B cell (primary cell): ENCODE data around the gene SLC16A9. TPM values are rescaled to one million over a fixed set of nuclear protein-coding genes. Genes with fewer than 3 reads are reported as not detected.

Experiments
- ATAC-seq: fragments of 200-7000 bp; cut with Tn5 transposase; one replicate; pipeline ENCODE4 v1.10.0; 2021; ENCODE audit warnings: low read depth, mild to moderate bottlenecking, moderate number of reproducible peaks, moderate library complexity
- CTCF ChIA-PET: fragments of 350-600 bp; sonication (Branson Sonifier 250); formaldehyde crosslinking; loops from one replicate; lab custom pipeline; 2021; ENCODE audit warnings: antibody characterized with exemption, inconsistent platforms; lab: Charles Lee
- POLR2A ChIA-PET: fragments of 350-600 bp; sonication (Branson Sonifier 250); formaldehyde crosslinking; loops from one replicate; lab custom pipeline; 2021; ENCODE audit warnings: antibody characterized with exemption; lab: Charles Lee
- DNase-seq: peaks from one replicate; pipeline ENCODE4 v3.0.0; 2013
- H2AFZ ChIP-seq: 2 replicates; pipeline ENCODE4 v1.6.1; 2012; ENCODE audit warnings: mild to moderate bottlenecking, low read depth, low read length; ENCODE audit not compliant: insufficient read depth, poor library complexity, severe bottlenecking
- H3K27ac ChIP-seq, 2 donors: 1 replicate in 1 of 2; 2 replicates in 1 of 2; pipeline ENCODE4 v1.5.1; 2012 to 2013; ENCODE audit warnings: low read length in 2 of 2, mild to moderate bottlenecking in 2 of 2, moderate library complexity in 1 of 2
- H3K27me3 ChIP-seq, 4 experiments: fragments of 200-600 bp in 1 of 4; sonication (generic) in 1 of 4; replicated peaks in 1 of 4; 1 replicate in 2 of 4; 2 replicates in 2 of 4; pipeline versions ENCODE4 v1.6.1 to v1.7.0; 2013 to 2016; ENCODE audit warnings: low read length in 3 of 4, mild to moderate bottlenecking in 2 of 4, mixed read lengths in 1 of 4, moderate library complexity in 1 of 4; ENCODE audit not compliant: insufficient read depth in 4 of 4, control insufficient read depth in 3 of 4; ENCODE audit errors: control extremely low read depth in 1 of 4
- H3K36me3 ChIP-seq, 2 experiments: replicated peaks in 1 of 2; 1 replicate in 1 of 2; 2 replicates in 1 of 2; pipeline versions ENCODE4 v1.6.1 to v1.7.1; 2013; ENCODE audit warnings: low read length in 1 of 2; ENCODE audit not compliant: insufficient read depth in 2 of 2, control insufficient read depth in 1 of 2; ENCODE audit errors: control extremely low read depth in 1 of 2, extremely low read depth in 1 of 2
- H3K4me1 ChIP-seq, 2 donors: fragments of 200-600 bp in 1 of 2; sonication (generic) in 1 of 2; 1 replicate in 1 of 2; 2 replicates in 1 of 2; pipeline versions ENCODE4 v1.5.1 to v1.6.1; 2013 to 2017; ENCODE audit warnings: low read length in 2 of 2; ENCODE audit not compliant: control insufficient read depth in 2 of 2, insufficient read depth in 2 of 2
- H3K4me2 ChIP-seq: replicated peaks from 2 replicates; pipeline ENCODE3; 2012; ENCODE audit warnings: mild to moderate bottlenecking, low read depth, low read length; ENCODE audit not compliant: poor library complexity, severe bottlenecking
- H3K4me3 ChIP-seq, 5 experiments: fragments of 200-600 bp in 1 of 5; sonication (generic) in 1 of 5; 1 replicate in 3 of 5; 2 replicates in 2 of 5; pipeline versions ENCODE4 v1.5.1 to v1.7.0; 2011 to 2016; ENCODE audit warnings: low read length in 4 of 5, mild to moderate bottlenecking in 4 of 5, low read depth in 2 of 5, control low read depth in 1 of 5, moderate library complexity in 1 of 5; ENCODE audit not compliant: insufficient read depth in 1 of 5; ENCODE audit errors: control extremely low read depth in 1 of 5, extremely low read depth in 1 of 5
- H3K79me2 ChIP-seq: fragments of 200-600 bp; sonication (generic); one replicate; pipeline ENCODE4 v1.6.0; 2016; ENCODE audit warnings: low read length; ENCODE audit not compliant: control insufficient read depth, insufficient read depth
- H3K9ac ChIP-seq: fragments of 200-600 bp; sonication (generic); 2 replicates; pipeline ENCODE4 v1.6.1; 2017; ENCODE audit warnings: mild to moderate bottlenecking, low read length, moderate library complexity
- H3K9me3 ChIP-seq, 3 donors: one replicate each; pipeline versions ENCODE4 v1.6.1 to v1.7.1; 2013; ENCODE audit warnings: low read length in 2 of 3; ENCODE audit not compliant: control insufficient read depth in 2 of 3, insufficient read depth in 1 of 3; ENCODE audit errors: control extremely low read depth in 1 of 3
- H4K20me1 ChIP-seq: 2 replicates; pipeline ENCODE4 v1.6.0; 2012; ENCODE audit warnings: mild to moderate bottlenecking, low read length; ENCODE audit not compliant: insufficient read depth, control insufficient read depth, poor library complexity, severe bottlenecking
- H3K27ac Mint-ChIP-seq: one replicate; pipeline ENCODE4 v1.8.0; 2021; ENCODE audit warnings: mixed read lengths
- H3K27me3 Mint-ChIP-seq: one replicate; pipeline ENCODE4 v1.8.0; 2021; ENCODE audit warnings: mixed read lengths
- H3K4me1 Mint-ChIP-seq: one replicate; pipeline ENCODE4 v1.8.0; 2021; ENCODE audit warnings: mixed read lengths
- H3K4me3 Mint-ChIP-seq: one replicate; pipeline ENCODE4 v1.8.0; 2021; ENCODE audit warnings: mixed read lengths
- H3K9me3 Mint-ChIP-seq: one replicate; pipeline ENCODE4 v1.8.0; 2022; ENCODE audit warnings: mixed read lengths; ENCODE audit not compliant: insufficient read depth
- CTCF ChIP-seq: fragments of 200-600 bp; IDR thresholded peaks from one replicate; pipeline ENCODE4 v1.8.0; 2022; ENCODE audit warnings: antibody characterized with exemption, mild to moderate bottlenecking
- EZH2 ChIP-seq: IDR thresholded peaks from 2 replicates; pipeline ENCODE4 v1.6.1; 2012; ENCODE audit warnings: borderline replicate concordance, low read depth, mild to moderate bottlenecking, moderate library complexity, low read length; ENCODE audit not compliant: insufficient read depth, poor library complexity, severe bottlenecking
- WGBS: methylation state at CpG from one replicate; pipeline ENCODE4 v1.1.5; 2013; ENCODE audit warnings: missing lambda C conversion rate; ENCODE audit not compliant: insufficient coverage; 5-methylcytosine and 5-hydroxymethylcytosine counted together
- intact Hi-C: fragments of 100-400 bp; cut with micrococcal nuclease; formaldehyde crosslinking; loops from one replicate; pipeline ENCODE4 v1.10.0; 2022
- polyA plus RNA-seq: library from polyadenylated mRNA; depleted of rRNA; stranded (reverse); fragments of >200 nt; gene quantifications from 2 replicates; pipeline ENCODE4 v1.2.3, GENCODE V29; 2012
- total RNA-seq, 2 donors: library from RNA; stranded (reverse); fragments of 120-200 nt in 1 of 2; gene quantifications; 1 replicate in 1 of 2; 2 replicates in 1 of 2; pipeline versions ENCODE4 v1.2.3 to v1.2.4, GENCODE V29; 2013 to 2022

The SLC16A9 gene
- total and polyA plus RNA-seq, 2 donors (not counting 1 experiment from before 2014, with no cell fraction given): 0.04 TPM; not detected in 1

GRCh38 chr10:59626523-59626869, 83.2 kb downstream of the SLC16A9 start:
- H2AFZ ChIP-seq: peak overlapping the region; percentile 50
- H3K27me3 ChIP-seq: no peaks in the 10 kb centered on the region
- intact Hi-C loops: loop anchor here (1.0 to 5.0 kb wide), 10 partner anchors 183 to 1338 kb away; partner anchors contain the start of gene CCDC6
- no peak for DNase-seq
- CTCF ChIA-PET: interaction anchor here (0.5 to 5.6 kb wide), 40 partner anchors 13 to 1338 kb away, joined by 3 to 47 read pairs (median 4); partner anchors contain the start of gene CCDC6
- 71% methylated on average over 1 of the region's 3 CpGs for WGBS
- no peak overlapping the region for H3K27ac ChIP-seq
- Mint-ChIP-seq H3K27ac (no peak overlapping the region), H3K4me3 (no peak overlapping the region), H3K4me1 (peaks cover 3% of the 10 kb centered on the region), H3K27me3 (no peaks in the 10 kb centered on the region), H3K9me3 (no peaks in the 10 kb centered on the region)
- H3K9me3 ChIP-seq: no peaks in the 10 kb centered on the region
- no peaks in the 10 kb centered on the region for H3K4me1 ChIP-seq
- no peak for ATAC-seq
- no peaks in the 10 kb centered on the region for H4K20me1 ChIP-seq
- POLR2A ChIA-PET: no interaction called here
- no peak overlapping the region for H3K9ac ChIP-seq
- no peak overlapping the region for H3K4me2 ChIP-seq
- H3K36me3 ChIP-seq: no peaks in the 10 kb centered on the region
- TF ChIP-seq EZH2: no peak
- no peak for TF ChIP-seq CTCF
- no peaks in the 10 kb centered on the region for H3K79me2 ChIP-seq
- H3K4me3 ChIP-seq: no peak overlapping the region

- WGBS: 40% methylated on average over 3 of the region's 8 CpGs
- Histone ChIP-seq H3K36me3 (no peaks in the 10 kb centered on the region), H4K20me1 (no peaks in the 10 kb centered on the region), H3K4me1 (no peaks in the 10 kb centered on the region), H3K27me3 (no peaks in the 10 kb centered on the region), H3K79me2 (no peaks in the 10 kb centered on the region), H3K4me3 (no peak overlapping the region), H3K9ac (no peak overlapping the region), H2AFZ (peak overlapping the region; percentile 50), H3K4me2 (peak overlapping the region; percentile 31), H3K27ac (no peak overlapping the region), H3K9me3 (no peaks in the 10 kb centered on the region)
- intact Hi-C loops: loop anchor here (1.0 to 5.0 kb wide), 10 partner anchors 183 to 1339 kb away; partner anchors contain the start of gene CCDC6
- DNase-seq (peak; percentile 78), ATAC-seq (peak; percentile 89)
- Mint-ChIP-seq H3K4me1 (peaks cover 3% of the 10 kb centered on the region), H3K9me3 (no peaks in the 10 kb centered on the region), H3K27ac (no peak overlapping the region), H3K4me3 (no peak overlapping the region), H3K27me3 (no peaks in the 10 kb centered on the region)
- TF ChIP-seq EZH2 (no peak), CTCF (peak; percentile 87)
- CTCF ChIA-PET: interaction anchor here (0.5 to 5.6 kb wide), 42 partner anchors 9 to 1339 kb away, joined by 3 to 47 read pairs (median 4); partner anchors contain the start of gene CCDC6
- POLR2A ChIA-PET: no interaction called here
Measured at GRCh38 chr10:59625721-59626522, 83.7 kb downstream of the SLC16A9 start.
